Endodermal cell (in vitro differentiated cells): ENCODE data around the gene LRRC25. TPM values are rescaled to one million over a fixed set of nuclear protein-coding genes. Genes with fewer than 3 reads are reported as not detected.
"Not testable (repeated sequence)": the region's sequence is repeated elsewhere in the genome, so short reads cannot be mapped to it uniquely, and the experiment has no call there.

Experiments
- DNase-seq: peaks from one replicate; pipeline ENCODE4 v3.0.0-alpha.2; 2017
- H3K27ac ChIP-seq: 2 replicates; pipeline ENCODE4 v1.5.1; 2013; ENCODE audit warnings: mild to moderate bottlenecking, low read depth, low read length, moderate library complexity
- H3K27me3 ChIP-seq: 2 replicates; pipeline ENCODE4 v1.6.1; 2013; ENCODE audit warnings: mild to moderate bottlenecking, low read length, moderate library complexity; ENCODE audit not compliant: insufficient read depth, control insufficient read depth, poor library complexity, severe bottlenecking
- H3K36me3 ChIP-seq: 2 replicates; pipeline ENCODE4 v1.7.0; 2013; ENCODE audit warnings: mild to moderate bottlenecking, low read length, moderate library complexity; ENCODE audit not compliant: control insufficient read depth, insufficient read depth
- H3K4me1 ChIP-seq: one replicate; pipeline ENCODE4 v1.7.0; 2013; ENCODE audit warnings: low read length; ENCODE audit not compliant: control insufficient read depth, insufficient read depth
- H3K4me3 ChIP-seq: 2 replicates; pipeline ENCODE4 v1.5.1; 2013; ENCODE audit warnings: mild to moderate bottlenecking, low read length, moderate library complexity
- H3K9ac ChIP-seq: 2 replicates; pipeline ENCODE4 v1.6.1; 2013; ENCODE audit warnings: mild to moderate bottlenecking, low read length, moderate library complexity; ENCODE audit not compliant: poor library complexity, severe bottlenecking; ENCODE audit errors: extremely low read depth
- H3K9me3 ChIP-seq: 2 replicates; pipeline ENCODE4 v1.6.1; 2013; ENCODE audit warnings: mild to moderate bottlenecking, low read length, moderate library complexity; ENCODE audit not compliant: control insufficient read depth
- H3K27ac Mint-ChIP-seq: 2 replicates; pipeline ENCODE4 v1.8.0; 2020; ENCODE audit warnings: mixed read lengths
- H3K27me3 Mint-ChIP-seq: 2 replicates; pipeline ENCODE4 v1.8.0; 2021; ENCODE audit warnings: mild to moderate bottlenecking, mixed read lengths; ENCODE audit not compliant: insufficient read depth
- H3K36me3 Mint-ChIP-seq: 2 replicates; pipeline ENCODE4 v1.8.0; 2020; ENCODE audit warnings: low read depth, mixed read lengths
- H3K4me1 Mint-ChIP-seq: 2 replicates; pipeline ENCODE4 v1.8.0; 2020; ENCODE audit warnings: mixed read lengths
- H3K4me3 Mint-ChIP-seq: 2 replicates; pipeline ENCODE4 v1.8.0; 2020; ENCODE audit warnings: mild to moderate bottlenecking, moderate library complexity, mixed read lengths
- H3K9me3 Mint-ChIP-seq: 2 replicates; pipeline ENCODE4 v1.8.0; 2020; ENCODE audit warnings: mild to moderate bottlenecking, mixed read lengths
- WGBS, 2 experiments: methylation state at CpG; one replicate each; pipeline versions ENCODE4 v1.1.5 to v1.1.7; 2013; ENCODE audit warnings: missing lambda C conversion rate in 2 of 2, mixed read lengths in 1 of 2; ENCODE audit not compliant: insufficient coverage in 1 of 2, insufficient read length in 1 of 2; 5-methylcytosine and 5-hydroxymethylcytosine counted together
- total RNA-seq, 2 donors: library from RNA; stranded (reverse); fragmentation: NEBNext Ultra II Directional in 1 of 2; extraction: Animal tissue kit (Norgen Biotek cat#: 25700) in 1 of 2; gene quantifications; 2 replicates in 1 of 2; 3 replicates in 1 of 2; pipeline ENCODE4 v1.2.1, GENCODE V29; 2021
- TF ChIP-seq, protein P1 (sequence below): fragments of 200-600 bp; sonication (generic); conservative IDR thresholded peaks from 2 replicates; pipeline ENCODE4 v1.5.0; 2021; ENCODE audit warnings: antibody characterized with exemption, mild to moderate bottlenecking

Gene LRRC25
- total RNA-seq, 2 donors from 2014 or later, result not detected

DNA sequence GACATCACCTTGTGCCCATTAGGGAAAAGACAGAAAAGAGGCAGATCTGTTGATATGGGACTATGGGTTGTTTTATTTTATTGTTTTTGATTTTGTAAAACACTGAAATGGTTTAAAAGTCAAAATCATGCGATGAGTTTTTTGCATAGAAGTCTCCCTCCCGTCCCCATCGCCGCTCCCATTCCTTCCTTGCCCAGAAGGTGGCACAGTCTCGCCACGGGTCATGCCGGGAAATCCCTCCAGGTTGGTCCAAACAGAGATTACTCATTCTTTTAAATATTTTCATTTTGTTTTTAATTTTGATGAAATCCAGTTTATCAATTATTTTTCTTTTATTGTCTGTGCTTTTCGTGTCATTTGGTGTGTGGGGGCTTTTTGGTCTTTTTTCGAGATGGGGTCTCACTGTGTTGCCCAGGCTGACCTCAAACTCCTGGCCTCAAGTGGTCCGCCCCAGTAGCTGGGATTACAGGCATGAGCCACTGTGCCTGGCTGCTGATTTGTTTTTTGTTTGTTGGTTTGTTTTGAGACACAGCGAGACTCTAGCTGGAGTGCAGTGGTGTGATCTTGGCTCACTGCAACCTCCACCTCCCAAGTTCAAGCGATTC is 47.8 kb downstream of the LRRC25 start:
- no peak overlapping the region for H3K27ac Mint-ChIP-seq
- Histone ChIP-seq H3K36me3 (no peaks in the 10 kb centered on the region), H3K4me1 (no peaks in the 10 kb centered on the region), H3K4me3 (no peak overlapping the region), H3K9me3 (no peaks in the 10 kb centered on the region), H3K9ac (no peak overlapping the region), H3K27me3 (no peaks in the 10 kb centered on the region), H3K27ac (no peak overlapping the region)
- no peaks in the 10 kb centered on the region for H3K36me3 Mint-ChIP-seq
- peaks cover 6% of the 10 kb centered on the region for H3K4me1 Mint-ChIP-seq
- no peaks in the 10 kb centered on the region for H3K9me3 Mint-ChIP-seq
- DNase-seq, result peak; percentile 86
- H3K4me3 Mint-ChIP-seq, result no peak overlapping the region
- WGBS, 2 experiments, result 67 to 79% methylated on average over 5 to 11 of the region's 12 CpGs
- TF ChIP-seq, protein P1, sequence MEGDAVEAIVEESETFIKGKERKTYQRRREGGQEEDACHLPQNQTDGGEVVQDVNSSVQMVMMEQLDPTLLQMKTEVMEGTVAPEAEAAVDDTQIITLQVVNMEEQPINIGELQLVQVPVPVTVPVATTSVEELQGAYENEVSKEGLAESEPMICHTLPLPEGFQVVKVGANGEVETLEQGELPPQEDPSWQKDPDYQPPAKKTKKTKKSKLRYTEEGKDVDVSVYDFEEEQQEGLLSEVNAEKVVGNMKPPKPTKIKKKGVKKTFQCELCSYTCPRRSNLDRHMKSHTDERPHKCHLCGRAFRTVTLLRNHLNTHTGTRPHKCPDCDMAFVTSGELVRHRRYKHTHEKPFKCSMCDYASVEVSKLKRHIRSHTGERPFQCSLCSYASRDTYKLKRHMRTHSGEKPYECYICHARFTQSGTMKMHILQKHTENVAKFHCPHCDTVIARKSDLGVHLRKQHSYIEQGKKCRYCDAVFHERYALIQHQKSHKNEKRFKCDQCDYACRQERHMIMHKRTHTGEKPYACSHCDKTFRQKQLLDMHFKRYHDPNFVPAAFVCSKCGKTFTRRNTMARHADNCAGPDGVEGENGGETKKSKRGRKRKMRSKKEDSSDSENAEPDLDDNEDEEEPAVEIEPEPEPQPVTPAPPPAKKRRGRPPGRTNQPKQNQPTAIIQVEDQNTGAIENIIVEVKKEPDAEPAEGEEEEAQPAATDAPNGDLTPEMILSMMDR, result peak; percentile 90
- no peaks in the 10 kb centered on the region for H3K27me3 Mint-ChIP-seq

DNA sequence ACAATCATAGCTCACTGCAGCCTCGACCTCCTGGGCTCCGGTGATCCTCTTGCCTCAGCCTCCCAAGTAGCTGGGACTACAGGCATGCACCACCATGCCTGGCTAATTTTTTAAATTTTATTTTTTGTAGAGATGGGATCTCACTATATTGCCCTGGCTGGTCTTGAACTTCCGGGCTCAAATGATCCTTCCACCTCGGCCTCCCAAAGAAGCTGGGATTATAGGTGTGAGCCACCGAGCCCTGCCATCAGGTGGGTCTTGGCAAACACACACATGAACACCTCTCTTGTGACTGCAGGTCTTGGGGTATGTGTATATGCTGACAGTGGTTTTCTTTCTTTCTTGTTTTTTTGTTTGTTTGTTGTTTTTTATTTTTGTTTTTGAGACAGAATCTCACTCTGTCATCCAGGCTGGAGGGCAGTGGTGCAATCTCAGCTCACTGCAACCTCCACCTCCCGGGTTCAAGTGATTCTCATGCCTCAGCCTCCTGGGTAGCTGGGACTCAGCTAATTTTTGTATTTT is 48.5 kb downstream of the LRRC25 start:
- not testable (repeated sequence) for H3K4me1 Mint-ChIP-seq, H3K4me1 ChIP-seq, H3K4me3 ChIP-seq, H3K9me3 ChIP-seq, H3K36me3 ChIP-seq, H3K36me3 Mint-ChIP-seq, H3K27me3 ChIP-seq, H3K9ac ChIP-seq, H3K27ac Mint-ChIP-seq, H3K9me3 Mint-ChIP-seq, H3K4me3 Mint-ChIP-seq, H3K27me3 Mint-ChIP-seq, DNase-seq
- 91 to 93% methylated on average over 3 to 6 of the region's 6 CpGs for WGBS, 2 experiments
- peak overlapping the region; percentile 96 for H3K27ac ChIP-seq

GRCh38 chr19:18348171-18348570 is 49.3 kb downstream of the LRRC25 start:
- TF ChIP-seq, protein P1, result no peak
- 90 to 95% methylated on average over 10 to 17 of the region's 17 CpGs for WGBS, 2 experiments
- no peak for DNase-seq
- no peaks in the 10 kb centered on the region for H3K36me3 ChIP-seq
- no peak overlapping the region for H3K9ac ChIP-seq
- H3K27ac ChIP-seq, result peak overlapping the region; percentile 96
- H3K4me3 ChIP-seq, result no peak overlapping the region
- H3K27me3 ChIP-seq, result no peaks in the 10 kb centered on the region
- Mint-ChIP-seq H3K4me3 (no peak overlapping the region), H3K27me3 (no peaks in the 10 kb centered on the region), H3K4me1 (peaks cover 6% of the 10 kb centered on the region), H3K36me3 (no peaks in the 10 kb centered on the region), H3K27ac (no peak overlapping the region), H3K9me3 (no peaks in the 10 kb centered on the region)
- no peaks in the 10 kb centered on the region for H3K4me1 ChIP-seq
- H3K9me3 ChIP-seq, result no peaks in the 10 kb centered on the region
